HG02973 (cell line): ENCODE measurements around the gene LETM1.

Experiments used
- ATAC-seq: cut with Tn5 transposase; IDR thresholded peaks from one replicate; pipeline ENCODE4 v1.9.1; 2021; ENCODE audit warnings: moderate library complexity; ENCODE audit not compliant: unreplicated experiment

The LETM1 gene

DNA sequence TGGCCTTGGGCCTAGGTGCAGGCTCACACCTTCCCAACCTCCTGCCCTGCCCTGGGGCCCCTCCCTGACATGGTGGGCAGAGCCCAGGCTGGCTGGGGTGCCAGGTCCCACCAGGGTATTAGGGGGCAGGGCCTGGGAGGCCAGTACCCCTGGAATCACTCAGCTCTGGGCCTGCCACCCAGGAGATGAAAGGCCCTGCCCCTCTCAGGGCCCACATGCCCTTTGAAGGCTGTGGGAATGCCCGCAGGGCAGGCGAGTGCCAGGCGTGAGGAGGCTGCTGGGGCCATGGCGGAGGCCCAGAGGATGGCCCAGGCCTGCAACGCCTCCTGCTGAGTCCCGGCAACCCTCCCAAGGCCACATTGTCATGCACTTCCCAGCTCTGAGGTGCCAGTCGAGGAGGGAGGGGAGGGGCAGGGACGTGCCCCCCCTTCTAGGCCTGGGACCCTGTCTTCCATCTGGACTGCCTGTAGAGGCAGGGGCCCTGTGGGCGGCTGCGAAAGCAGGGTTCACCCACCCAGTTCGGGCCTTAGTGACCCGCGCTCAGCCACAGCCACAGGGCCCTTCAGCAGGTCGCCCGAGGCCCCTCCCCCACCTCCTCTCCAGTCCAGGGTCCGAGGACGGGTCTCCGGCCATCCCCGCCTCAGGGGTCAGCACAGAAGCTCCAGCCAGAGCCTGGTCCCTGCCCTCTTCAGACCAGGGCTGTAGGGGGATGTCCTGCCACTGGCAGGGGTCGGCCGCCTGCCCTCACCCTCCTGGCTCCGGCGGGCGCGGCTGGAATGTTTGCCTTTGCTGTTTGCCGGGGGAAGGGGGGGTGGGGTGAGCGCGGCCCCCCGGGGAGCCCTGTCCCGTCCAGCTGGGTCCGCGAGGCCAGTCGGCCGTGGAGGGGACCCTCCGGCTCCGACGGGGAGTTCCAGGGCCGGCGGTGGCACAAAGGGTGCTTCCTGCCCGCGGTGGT, 89.6 kb downstream of the LETM1 start:
- no peak for ATAC-seq

DNA sequence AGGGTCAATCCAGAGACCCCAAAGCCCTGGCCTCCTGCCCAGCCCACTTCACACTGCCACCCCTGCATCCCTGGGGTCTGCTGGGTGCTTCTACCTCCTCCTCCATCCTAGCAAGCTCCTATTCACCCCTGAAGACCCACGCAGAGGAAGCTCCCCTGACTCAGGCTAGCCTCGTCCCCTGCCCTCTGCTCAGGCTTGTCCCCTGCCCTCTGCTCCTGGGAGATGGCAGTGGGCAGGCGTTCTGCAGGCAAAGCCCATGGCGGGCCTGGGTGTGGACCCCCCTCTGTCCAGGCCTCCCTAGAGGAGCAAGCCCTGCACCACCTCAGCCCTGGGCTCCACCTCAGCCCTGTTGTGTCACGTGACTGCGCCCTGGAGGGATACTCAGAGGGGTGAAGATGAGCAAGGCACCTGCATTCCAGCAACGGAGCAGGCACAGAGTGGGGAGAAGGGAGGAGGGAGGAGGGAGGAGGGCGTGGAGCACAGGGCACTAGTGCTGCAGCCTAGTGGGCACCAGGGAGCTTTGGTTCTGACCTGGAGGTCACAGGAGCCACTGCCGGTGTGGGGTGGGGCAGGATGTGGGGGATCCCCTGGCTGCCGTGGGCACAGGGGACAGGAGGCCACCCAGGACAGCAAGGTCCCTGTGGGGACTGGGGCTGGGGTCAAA, 90.4 kb downstream of the LETM1 start:
- ATAC-seq = no peak

DNA sequence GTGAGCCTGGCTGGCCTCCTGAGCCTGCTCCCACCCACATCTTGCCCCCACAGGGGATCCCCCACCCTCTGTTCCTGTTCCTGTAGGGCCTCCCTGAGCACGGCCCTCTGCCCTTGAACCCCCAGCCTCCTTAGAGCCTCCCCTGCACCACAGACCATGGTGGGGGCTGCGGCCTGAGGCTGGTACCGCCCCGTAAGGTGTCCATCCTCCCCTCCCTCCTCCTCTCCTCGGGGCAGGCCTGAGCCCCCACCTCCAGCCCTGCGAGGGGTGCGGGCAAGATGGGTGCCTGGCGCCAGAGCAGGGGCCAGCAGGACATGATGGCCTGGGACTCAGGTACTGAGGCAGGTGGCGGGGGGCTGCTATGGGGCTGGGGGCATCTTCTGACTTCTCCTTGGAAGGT, 91.3 kb downstream of the LETM1 start:
- ATAC-seq = no peak

DNA sequence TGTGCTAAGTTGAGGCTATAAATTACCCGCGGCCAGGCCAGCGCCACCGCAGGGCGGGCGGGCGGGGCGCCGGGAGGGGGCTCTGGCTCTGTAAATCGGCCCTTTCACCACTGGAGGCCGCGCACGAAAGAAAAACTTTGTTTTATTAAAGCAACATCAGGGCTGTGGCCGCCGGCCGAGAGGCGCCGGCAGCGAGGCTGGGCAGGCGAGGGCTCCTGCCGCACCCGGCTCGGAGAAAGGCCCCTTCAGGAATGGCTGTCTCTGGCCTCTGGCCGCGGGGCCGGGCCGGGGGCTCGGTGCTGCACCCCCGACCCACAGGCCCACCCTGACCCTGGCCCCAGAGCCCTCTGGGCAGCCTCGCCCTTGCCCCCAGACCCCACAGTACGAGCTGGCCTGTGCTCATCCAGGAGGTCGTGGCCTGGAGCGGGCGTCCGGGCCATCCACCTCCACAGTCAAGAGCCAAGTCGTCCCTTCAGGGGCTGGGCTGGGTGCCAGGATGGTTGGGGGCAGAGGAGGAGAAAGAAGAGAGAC, 92.3 kb downstream of the LETM1 start:
- ATAC-seq = no peak

DNA sequence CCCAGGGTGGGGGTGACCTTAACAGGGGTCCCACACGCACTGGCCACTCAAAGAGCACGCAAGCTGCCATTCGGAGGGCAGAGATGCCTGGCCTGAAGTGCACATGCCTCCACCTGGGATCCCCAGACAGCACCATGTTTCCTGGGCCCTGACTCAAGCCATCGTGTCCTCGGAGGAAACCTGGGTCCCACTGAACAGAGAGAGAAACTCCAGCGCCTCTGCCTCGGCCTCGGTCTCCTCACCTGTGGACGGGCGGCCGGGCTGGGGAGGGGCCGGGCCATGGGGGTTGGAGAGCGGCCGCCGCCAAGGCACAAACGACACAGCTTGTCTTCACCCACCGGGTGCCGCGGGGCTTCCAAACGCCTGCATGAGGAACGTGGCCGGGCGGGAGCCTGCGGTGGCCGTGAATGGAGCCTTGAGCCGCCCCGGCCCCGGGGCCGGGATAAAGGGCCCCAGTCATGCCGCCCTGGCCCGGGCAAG, 92.8 kb downstream of the LETM1 start:
- no peak for ATAC-seq

DNA sequence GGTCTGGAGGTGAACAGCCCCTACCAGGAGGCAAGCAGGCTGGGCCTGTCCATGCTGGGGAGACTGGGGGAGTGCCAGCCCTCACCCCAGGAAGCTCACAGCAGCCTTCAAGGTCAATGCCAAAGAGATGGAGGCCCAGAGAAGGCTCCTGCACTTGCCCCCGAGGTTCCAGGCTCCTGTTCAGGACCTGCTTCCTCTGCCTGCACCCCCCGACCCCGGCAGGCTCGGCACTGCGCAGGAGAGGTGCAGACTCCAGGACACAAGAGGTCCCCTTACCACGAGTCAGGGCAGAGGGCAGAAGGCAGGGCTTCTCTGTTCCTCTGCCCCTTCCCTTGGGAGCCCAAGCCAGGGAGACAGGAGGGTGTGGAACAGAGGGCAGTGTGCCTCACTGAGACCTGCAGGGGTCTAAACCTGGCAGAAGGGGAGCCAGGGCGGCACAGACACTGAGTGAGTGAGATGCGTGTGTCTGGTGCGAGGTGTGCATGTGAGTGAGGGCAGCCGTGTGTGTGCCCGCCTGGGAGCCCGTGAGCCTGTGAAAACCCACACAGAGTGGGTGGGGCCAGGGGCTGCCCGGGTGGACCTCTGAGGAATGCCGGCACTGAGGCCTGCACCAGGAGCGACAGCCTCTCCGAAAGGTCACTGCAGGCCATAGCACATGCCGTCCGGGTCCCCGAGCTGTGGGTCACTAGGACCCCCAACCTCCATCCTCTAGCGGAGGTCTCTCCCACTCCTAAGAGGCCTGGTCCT, 93.5 kb downstream of the LETM1 start:
- no peak for ATAC-seq
